H1 (cell line): ENCODE results near the gene TTC13. TPM values are rescaled to one million over a fixed set of nuclear protein-coding genes. Genes with fewer than 3 reads are reported as not detected.

Experiments used
- CTCF ChIA-PET: fragments of 300-600 bp; sonication (Branson Sonifier 250); formaldehyde crosslinking; loops from one replicate; lab custom pipeline; 2021; ENCODE audit not compliant: partially characterized antibody; lab: Charles Lee
- POLR2A ChIA-PET: fragments of 300-600 bp; sonication (Branson Sonifier 250); formaldehyde crosslinking; loops from one replicate; lab custom pipeline; 2021; ENCODE audit warnings: inconsistent platforms; ENCODE audit not compliant: partially characterized antibody; lab: Charles Lee
- DNase-seq, 2 experiments: peaks; one replicate each; pipeline versions ENCODE4 v3.0.0 to v3.0.0-alpha.2; 2010 to 2022; ENCODE audit warnings: low spot score in 2 of 2, low read depth in 1 of 2, mixed read lengths in 1 of 2
- FAIRE-seq: peaks from 2 replicates; lab custom pipeline; 2011; peaks lifted over from hg19 to GRCh38; lab: Jason Lieb, UNC
- H2AFZ ChIP-seq: 2 replicates; pipeline ENCODE4 v1.8.1; 2012; ENCODE audit warnings: low read length, inconsistent platforms
- H2AK5ac ChIP-seq: 2 replicates; pipeline ENCODE4 v1.6.1; 2013; ENCODE audit warnings: low read depth, low read length
- H2BK120ac ChIP-seq: replicated peaks from 2 replicates; pipeline ENCODE3; 2013; ENCODE audit warnings: low read depth, low read length, inconsistent platforms
- H2BK12ac ChIP-seq: 2 replicates; pipeline ENCODE4 v1.6.1; 2013; ENCODE audit warnings: low read depth, low read length
- H2BK15ac ChIP-seq: 2 replicates; pipeline ENCODE4 v1.6.1; 2013; ENCODE audit warnings: low read length
- H2BK20ac ChIP-seq: 2 replicates; pipeline ENCODE4 v1.6.1; 2013; ENCODE audit warnings: low read length
- H2BK5ac ChIP-seq: 2 replicates; pipeline ENCODE4 v1.6.1; 2013; ENCODE audit warnings: low read depth, low read length
- H3K14ac ChIP-seq: 2 replicates; pipeline ENCODE4 v1.6.1; 2013; ENCODE audit warnings: inconsistent platforms; ENCODE audit not compliant: insufficient read length
- H3K18ac ChIP-seq: 2 replicates; pipeline ENCODE4 v1.6.1; 2013; ENCODE audit warnings: low read length; ENCODE audit errors: extremely low read depth
- H3K23ac ChIP-seq: 2 replicates; pipeline ENCODE4 v1.6.1; 2013; ENCODE audit warnings: inconsistent platforms; ENCODE audit not compliant: insufficient read length
- H3K23me2 ChIP-seq: 2 replicates; pipeline ENCODE4 v1.6.1; 2013; ENCODE audit warnings: low read depth, low read length
- H3K27ac ChIP-seq: 2 replicates; pipeline ENCODE4 v1.6.1; 2011; ENCODE audit warnings: low read depth, low read length, inconsistent platforms
- H3K27me3 ChIP-seq, 4 experiments: replicated peaks in 1 of 4; 1 replicate in 1 of 4; 2 replicates in 3 of 4; pipeline versions ENCODE4 v1.6.1 to v1.8.1; 2011 to 2013; ENCODE audit warnings: low read length in 3 of 4, mild to moderate bottlenecking in 3 of 4, inconsistent platforms in 2 of 4, mixed read lengths in 2 of 4, moderate library complexity in 1 of 4; ENCODE audit not compliant: control insufficient read depth in 3 of 4, insufficient read depth in 3 of 4; ENCODE audit errors: extremely low read depth in 1 of 4
- H3K36me3 ChIP-seq, 4 experiments: 2 replicates each; pipeline versions ENCODE4 v1.6.1 to v1.8.1; 2011 to 2013; ENCODE audit warnings: mild to moderate bottlenecking in 4 of 4, low read length in 3 of 4, moderate library complexity in 2 of 4, control low read depth in 1 of 4, inconsistent platforms in 1 of 4; ENCODE audit not compliant: insufficient read depth in 4 of 4, control insufficient read depth in 2 of 4
- H3K4ac ChIP-seq: replicated peaks from 2 replicates; pipeline ENCODE3; 2013; ENCODE audit warnings: low read length, low read depth, mixed read lengths, inconsistent platforms; ENCODE audit not compliant: insufficient read length
- H3K4me1 ChIP-seq, 4 experiments: replicated peaks in 1 of 4; 1 replicate in 1 of 4; 2 replicates in 3 of 4; pipeline versions ENCODE4 v1.6.1 to v1.8.1; 2011 to 2013; ENCODE audit warnings: low read length in 3 of 4, inconsistent platforms in 2 of 4, mixed read lengths in 1 of 4; ENCODE audit not compliant: insufficient read depth in 4 of 4, control insufficient read depth in 3 of 4
- H3K4me2 ChIP-seq, 2 experiments: 2 replicates each; pipeline versions ENCODE4 v1.6.1 to v1.8.1; 2011 to 2013; ENCODE audit warnings: low read depth in 2 of 2, low read length in 2 of 2, control low read depth in 1 of 2, inconsistent platforms in 1 of 2, mild to moderate bottlenecking in 1 of 2; ENCODE audit not compliant: insufficient read depth in 1 of 2
- H3K4me3 ChIP-seq, 4 experiments: fragments of 200-600, 300-600 bp in 1 of 4; sonication (generic), shearing (Covaris generic), sonication (Bioruptor Twin) in 1 of 4; 2 replicates each; pipeline versions ENCODE4 v1.5.1 to v1.8.1; 2011 to 2016; ENCODE audit warnings: low read length in 4 of 4, low read depth in 3 of 4, control low read depth in 2 of 4, inconsistent platforms in 2 of 4, mild to moderate bottlenecking in 2 of 4, mixed read lengths in 1 of 4, moderate library complexity in 1 of 4; ENCODE audit not compliant: insufficient read depth in 2 of 4; ENCODE audit errors: extremely low read depth in 1 of 4
- H3K56ac ChIP-seq: replicated peaks from 2 replicates; pipeline ENCODE3; 2013; ENCODE audit warnings: low read depth, mild to moderate bottlenecking, mixed read lengths, low read length, inconsistent platforms; ENCODE audit not compliant: insufficient read length
- H3K79me1 ChIP-seq: 2 replicates; pipeline ENCODE4 v1.6.1; 2013; ENCODE audit warnings: low read depth, low read length, control low read depth
- H3K79me2 ChIP-seq, 2 experiments: 2 replicates each; pipeline versions ENCODE4 v1.6.1 to v1.8.1; 2012 to 2013; ENCODE audit warnings: low read length in 2 of 2, mild to moderate bottlenecking in 2 of 2, inconsistent platforms in 1 of 2; ENCODE audit not compliant: insufficient read depth in 2 of 2, control insufficient read depth in 1 of 2
- H3K9ac ChIP-seq, 4 experiments: replicated peaks in 1 of 4; 1 replicate in 1 of 4; 2 replicates in 3 of 4; pipeline versions ENCODE4 v1.6.1 to v1.8.1; 2011 to 2013; ENCODE audit warnings: low read depth in 3 of 4, low read length in 3 of 4, control low read depth in 2 of 4, mild to moderate bottlenecking in 2 of 4, moderate library complexity in 2 of 4, inconsistent platforms in 1 of 4; ENCODE audit errors: extremely low read depth in 1 of 4
- H3K9me3 ChIP-seq, 2 experiments: 2 replicates each; pipeline versions ENCODE4 v1.6.1 to v1.8.1; 2012 to 2013; ENCODE audit warnings: mild to moderate bottlenecking in 2 of 2, moderate library complexity in 2 of 2, control low read depth in 1 of 2, inconsistent platforms in 1 of 2, low read depth in 1 of 2, low read length in 1 of 2, mixed read lengths in 1 of 2; ENCODE audit not compliant: insufficient read depth in 2 of 2
- H4K20me1 ChIP-seq, 2 experiments: replicated peaks in 1 of 2; 2 replicates each; pipeline versions ENCODE3 to v1.8.1; 2011 to 2013; ENCODE audit warnings: inconsistent platforms in 2 of 2, low read length in 2 of 2, mild to moderate bottlenecking in 1 of 2; ENCODE audit not compliant: insufficient read depth in 2 of 2, control insufficient read depth in 1 of 2
- H4K5ac ChIP-seq: 2 replicates; pipeline ENCODE4 v1.6.1; 2013; ENCODE audit warnings: low read length, low read depth, mixed read lengths, inconsistent platforms; ENCODE audit not compliant: insufficient read length
- H4K8ac ChIP-seq: 2 replicates; pipeline ENCODE4 v1.8.0; 2013; ENCODE audit warnings: mild to moderate bottlenecking, moderate library complexity, low read length, inconsistent platforms; ENCODE audit not compliant: insufficient read depth; ENCODE audit errors: extremely low read depth
- H4K91ac ChIP-seq: replicated peaks from 2 replicates; pipeline ENCODE3; 2013; ENCODE audit warnings: low read length, mixed read lengths, inconsistent platforms; ENCODE audit not compliant: insufficient read length
- POLR2AphosphoS5 ChIP-seq: IDR thresholded peaks from 2 replicates; pipeline ENCODE4 v1.6.1; 2011; ENCODE audit warnings: low read depth, low read length
- RXRA ChIP-seq: IDR thresholded peaks from 2 replicates; pipeline ENCODE4 v1.6.1; 2011; ENCODE audit warnings: low read depth, mild to moderate bottlenecking, low read length, moderate library complexity; ENCODE audit not compliant: insufficient read depth
- SP1 ChIP-seq: IDR thresholded peaks from 2 replicates; pipeline ENCODE4 v1.6.1; 2011; ENCODE audit warnings: low read depth, low read length
- WGBS, 2 experiments: shearing (Covaris generic) in 1 of 2; methylation state at CpG; one replicate each; pipeline versions ENCODE4 v1.1.6 to v1.1.7; 2013 to 2015; ENCODE audit warnings: low lambda C conversion rate in 2 of 2, mixed read lengths in 2 of 2, inconsistent platforms in 1 of 2, low coverage in 1 of 2, missing lambda C conversion rate in 1 of 2; ENCODE audit not compliant: insufficient replicate concordance in 2 of 2, insufficient coverage in 1 of 2, insufficient read length in 1 of 2; ENCODE audit errors: extremely low coverage in 1 of 2, missing lambda C conversion rate in 1 of 2; 5-methylcytosine and 5-hydroxymethylcytosine counted together
- polyA plus RNA-seq, 7 experiments: library from polyadenylated mRNA; depleted of rRNA in 3 of 7; stranded (reverse) in 5 of 7; unstranded in 2 of 7; fragments of >200 nt in 5 of 7; fragments of 200-250 nt in 2 of 7; gene quantifications; 1 replicate in 5 of 7; 2 replicates in 1 of 7; 4 replicates in 1 of 7; pipeline versions ENCODE4 v1.2.1 to v1.2.3, GENCODE V29; 2011 to 2013; ENCODE audit warnings: missing spikeins in 2 of 7, mixed read lengths in 2 of 7
- total RNA-seq: library from RNA; stranded (reverse); fragmentation: NEBNext Ultra II Directional; extraction: Animal tissue kit (Norgen Biotek cat#: 25700); gene quantifications from 2 replicates; pipeline ENCODE4 v1.2.1, GENCODE V29; 2021
- TF ChIP-seq, protein P1 (sequence below), 3 experiments: IDR thresholded peaks; 1 replicate in 2 of 3; 2 replicates in 1 of 3; pipeline versions ENCODE4 v1.5.1 to v1.6.1; 2011; ENCODE audit warnings: low read length in 3 of 3, mild to moderate bottlenecking in 3 of 3, inconsistent platforms in 2 of 3, low read depth in 1 of 3, moderate library complexity in 1 of 3; ENCODE audit not compliant: insufficient read depth in 1 of 3; ENCODE audit errors: control extremely low read depth in 1 of 3

The TTC13 gene
- total and polyA plus RNA-seq, 2 of the 8 experiments (the other 6 are each of a cell fraction or from before 2014, with no cell fraction given) = 3.1 to 7.1 TPM

GRCh38 chr1:231016234-231016633, 37.6 kb upstream of the TTC13 start:
- no peak overlapping the region for H2BK120ac ChIP-seq
- H2BK20ac ChIP-seq = no peak overlapping the region
- 92% methylated on average over 6 of the region's 6 CpGs; no CpG with 5 or more reads in 1 of the 2 experiments for WGBS, 2 experiments
- H3K18ac ChIP-seq = no peak overlapping the region
- peaks cover 4% of the 10 kb centered on the region; the same call in 1 of the 2 replicates for H3K23me2 ChIP-seq
- no peak overlapping the region for H4K91ac ChIP-seq
- no peak overlapping the region for H2AK5ac ChIP-seq
- no peaks in the 10 kb centered on the region for H3K9me3 ChIP-seq
- peaks cover 0 to 6% of the 10 kb centered on the region in 2 experiments for H4K20me1 ChIP-seq
- H3K56ac ChIP-seq = no peak overlapping the region
- no peak overlapping the region for H3K4me3 ChIP-seq
- no peak overlapping the region for H3K4me2 ChIP-seq
- H2BK12ac ChIP-seq = no peak overlapping the region
- H3K27me3 ChIP-seq = peaks cover 0 to 6% (median 2%) of the 10 kb centered on the region in 4 experiments; a peak in 3 of 7 replicates
- no peak overlapping the region for H4K8ac ChIP-seq
- DNase-seq (no peak), FAIRE-seq (no peak)
- no peak overlapping the region for H2BK5ac ChIP-seq
- ChIA-PET CTCF (interaction anchor here (0.6 to 4.0 kb wide), 7 partner anchors 14 to 194 kb away, joined by 3 to 14 read pairs (median 3); no protein-coding TSS in a partner anchor), POLR2A (no interaction called here)
- no peak overlapping the region for H3K23ac ChIP-seq
- H3K4me1 ChIP-seq = peaks cover 2 to 7% (median 6%) of the 10 kb centered on the region in 4 experiments; a peak in 5 of 7 replicates
- H2AFZ ChIP-seq = no peak overlapping the region
- no peaks in the 10 kb centered on the region for H3K79me2 ChIP-seq
- H3K79me1 ChIP-seq = no peaks in the 10 kb centered on the region
- no peak overlapping the region for H3K9ac ChIP-seq
- H3K36me3 ChIP-seq = no peaks in the 10 kb centered on the region
- H3K27ac ChIP-seq = no peak overlapping the region
- no peak overlapping the region for H3K4ac ChIP-seq
- no peak overlapping the region for H2BK15ac ChIP-seq
- H3K14ac ChIP-seq = no peak overlapping the region
- no peak overlapping the region for H4K5ac ChIP-seq
- no peak for TF ChIP-seq POLR2AphosphoS5
- TF ChIP-seq SP1 = no peak
- TF ChIP-seq, protein P1, sequence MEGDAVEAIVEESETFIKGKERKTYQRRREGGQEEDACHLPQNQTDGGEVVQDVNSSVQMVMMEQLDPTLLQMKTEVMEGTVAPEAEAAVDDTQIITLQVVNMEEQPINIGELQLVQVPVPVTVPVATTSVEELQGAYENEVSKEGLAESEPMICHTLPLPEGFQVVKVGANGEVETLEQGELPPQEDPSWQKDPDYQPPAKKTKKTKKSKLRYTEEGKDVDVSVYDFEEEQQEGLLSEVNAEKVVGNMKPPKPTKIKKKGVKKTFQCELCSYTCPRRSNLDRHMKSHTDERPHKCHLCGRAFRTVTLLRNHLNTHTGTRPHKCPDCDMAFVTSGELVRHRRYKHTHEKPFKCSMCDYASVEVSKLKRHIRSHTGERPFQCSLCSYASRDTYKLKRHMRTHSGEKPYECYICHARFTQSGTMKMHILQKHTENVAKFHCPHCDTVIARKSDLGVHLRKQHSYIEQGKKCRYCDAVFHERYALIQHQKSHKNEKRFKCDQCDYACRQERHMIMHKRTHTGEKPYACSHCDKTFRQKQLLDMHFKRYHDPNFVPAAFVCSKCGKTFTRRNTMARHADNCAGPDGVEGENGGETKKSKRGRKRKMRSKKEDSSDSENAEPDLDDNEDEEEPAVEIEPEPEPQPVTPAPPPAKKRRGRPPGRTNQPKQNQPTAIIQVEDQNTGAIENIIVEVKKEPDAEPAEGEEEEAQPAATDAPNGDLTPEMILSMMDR (IDR thresholded peaks at IDR 0.05; ENCODE audit: control extremely low read depth in 1 of 3, insufficient read depth in 1 of 3, low read depth in 1 of 3, low read length in 3 of 3) = no peak
- no peak for TF ChIP-seq RXRA
